K562 (cell line): ENCODE results near the gene CELA3A. TPM values are rescaled to one million over a fixed set of nuclear protein-coding genes. Genes with fewer than 3 reads are reported as not detected.
"Not testable (repeated sequence)": the region's sequence is repeated elsewhere in the genome, so short reads cannot be mapped to it uniquely, and the experiment has no call there.

Experiments
- ATAC-seq: fragments of 200-7000 bp; cut with Tn5 transposase; 3 replicates; pipeline ENCODE4 v1.9.1; 2020; ENCODE audit warnings: moderate library complexity
- BruUV-seq: library from RNA; stranded (reverse); fragments of 400-500 nt; replicated peaks from 2 replicates; lab custom pipeline; 2021; lab: Mats Ljungman, UMichigan
- CTCF ChIA-PET: fragments of 300-600 bp; formaldehyde crosslinking; extraction: SDS; loops from one replicate; lab custom pipeline; 2021; ENCODE audit warnings: low intra/inter-chr PET ratio; lab: Yijun Ruan, JAX
- POLR2A ChIA-PET: fragments of 300-600, 350-650 bp; sonication (Branson Sonifier 250); formaldehyde crosslinking; extraction: SDS; loops from one replicate; lab custom pipeline; 2021; ENCODE audit warnings: antibody characterized with exemption, inconsistent platforms; lab: Yijun Ruan, JAX
- DNase-seq, 4 experiments: peaks; one replicate each; pipeline versions ENCODE4 v3.0.0 to v3.0.0-alpha.2; 2011 to 2018; ENCODE audit warnings: low spot score in 3 of 4, mixed read lengths in 3 of 4; ENCODE audit errors: extremely low read depth in 1 of 4
- FAIRE-seq: peaks from 2 replicates; lab custom pipeline; 2011; peaks lifted over from hg19 to GRCh38; lab: Jason Lieb, UNC
- H2AFZ ChIP-seq: 2 replicates; pipeline ENCODE4 v1.6.0; 2011; ENCODE audit warnings: low read depth, low read length, control low read depth, inconsistent platforms
- H3K27ac ChIP-seq: fragments of 200-600 bp; 3 replicates; pipeline ENCODE4 v1.8.0; 2011; ENCODE audit warnings: low read depth, mild to moderate bottlenecking, control low read depth, inconsistent platforms, low read length, moderate library complexity, mixed read lengths; ENCODE audit errors: extremely low read depth
- H3K27me3 ChIP-seq, 2 experiments: fragments of 300-600 bp in 1 of 2; 2 replicates in 1 of 2; 3 replicates in 1 of 2; pipeline versions ENCODE4 v1.6.0 to v1.8.0; 2011; ENCODE audit warnings: inconsistent platforms in 2 of 2, low read length in 2 of 2, mild to moderate bottlenecking in 1 of 2, mixed read lengths in 1 of 2, moderate library complexity in 1 of 2; ENCODE audit not compliant: control insufficient read depth in 2 of 2, insufficient read depth in 2 of 2
- H3K36me3 ChIP-seq: fragments of 300-600 bp; 3 replicates; pipeline ENCODE4 v1.8.0; 2011; ENCODE audit warnings: mild to moderate bottlenecking, low read length, inconsistent platforms; ENCODE audit not compliant: control insufficient read depth, insufficient read depth
- H3K4me1 ChIP-seq, 2 experiments: fragments of 200-600 bp in 1 of 2; replicated peaks in 1 of 2; 2 replicates in 1 of 2; 3 replicates in 1 of 2; pipeline versions ENCODE4 v1.5.1 to v1.8.0; 2011; ENCODE audit warnings: inconsistent platforms in 2 of 2, low read length in 2 of 2, mild to moderate bottlenecking in 1 of 2, mixed read lengths in 1 of 2, moderate library complexity in 1 of 2; ENCODE audit not compliant: control insufficient read depth in 2 of 2, insufficient read depth in 2 of 2
- H3K4me2 ChIP-seq: 2 replicates; pipeline ENCODE4 v1.6.1; 2011; ENCODE audit warnings: low read length, control low read depth, inconsistent platforms, mixed read lengths; ENCODE audit not compliant: insufficient read depth
- H3K4me3 ChIP-seq: fragments of 200-600 bp; sonication (generic), shearing (Covaris generic); 2 replicates; pipeline ENCODE4 v1.5.1; 2016; ENCODE audit warnings: control low read depth, inconsistent platforms
- H3K79me2 ChIP-seq: fragments of 200-600 bp; 3 replicates; pipeline ENCODE4 v1.8.0; 2011; ENCODE audit warnings: low read length, inconsistent platforms; ENCODE audit not compliant: control insufficient read depth, insufficient read depth
- H3K9ac ChIP-seq, 2 experiments: 2 replicates each; pipeline versions ENCODE4 v1.6.0 to v1.6.1; 2011; ENCODE audit warnings: low read depth in 2 of 2, low read length in 2 of 2, control low read depth in 1 of 2, inconsistent platforms in 1 of 2, mild to moderate bottlenecking in 1 of 2, mixed read lengths in 1 of 2; ENCODE audit not compliant: insufficient read depth in 1 of 2
- H3K9me1 ChIP-seq: one replicate; pipeline ENCODE4 v1.6.0; 2011; ENCODE audit warnings: inconsistent platforms, mild to moderate bottlenecking, low read length, moderate library complexity; ENCODE audit not compliant: control insufficient read depth, insufficient read depth
- H3K9me3 ChIP-seq: replicated peaks from 2 replicates; pipeline ENCODE4 v1.5.1; 2011; ENCODE audit warnings: low read depth, low read length, inconsistent platforms; ENCODE audit not compliant: control insufficient read depth, insufficient read depth
- H4K20me1 ChIP-seq: replicated peaks from 2 replicates; pipeline ENCODE4 v1.6.1; 2011; ENCODE audit warnings: low read length, inconsistent platforms, mixed read lengths; ENCODE audit not compliant: control insufficient read depth, insufficient read depth
- ARID1B ChIP-seq: fragments of 450-650 bp; IDR thresholded peaks from 2 replicates; pipeline ENCODE4 v1.6.1; 2016; ENCODE audit warnings: antibody characterized with exemption, mild to moderate bottlenecking, inconsistent platforms
- CBFA2T2 ChIP-seq: fragments of 450-650 bp; conservative IDR thresholded peaks from 2 replicates; pipeline ENCODE4 v1.6.1; 2017; ENCODE audit warnings: mild to moderate bottlenecking
- CBFA2T3 ChIP-seq: fragments of 450-650 bp; IDR thresholded peaks from 2 replicates; pipeline ENCODE4 v1.6.1; 2017
- CTBP1 ChIP-seq: fragments of 450-650 bp; IDR thresholded peaks from 2 replicates; pipeline ENCODE4 v1.6.1; 2016; ENCODE audit warnings: borderline replicate concordance
- FOXA3 ChIP-seq, 2 experiments: fragments of 450-650 bp in 1 of 2; sonication (generic) in 1 of 2; formaldehyde crosslinking; IDR thresholded peaks in 1 of 2; conservative IDR thresholded peaks in 1 of 2; 2 replicates each; pipeline versions ENCODE4 v1.4.0 to v1.8.0; 2020 to 2022; ENCODE audit warnings: mild to moderate bottlenecking in 2 of 2, missing genetic modification reagents in 1 of 2
- HDAC1 ChIP-seq, 2 experiments: fragments of 450-650 bp; IDR thresholded peaks; 2 replicates each; pipeline ENCODE4 v1.6.1; 2016 to 2017; ENCODE audit warnings: inconsistent platforms in 1 of 2, mild to moderate bottlenecking in 1 of 2, moderate library complexity in 1 of 2
- KDM1A ChIP-seq, 2 experiments: fragments of 450-650 bp; IDR thresholded peaks; 2 replicates each; pipeline ENCODE4 v1.6.1; 2016; ENCODE audit warnings: mild to moderate bottlenecking in 2 of 2
- KLF16 ChIP-seq: IDR thresholded peaks from 2 replicates; pipeline ENCODE4 v1.6.1; 2016; ENCODE audit warnings: antibody characterized with exemption
- MAZ ChIP-seq, 2 experiments: fragments of 450-650 bp in 1 of 2; sonication (generic) in 1 of 2; formaldehyde crosslinking; IDR thresholded peaks in 1 of 2; conservative IDR thresholded peaks in 1 of 2; 2 replicates each; pipeline versions ENCODE4 v1.4.0 to v1.5.0; 2020; ENCODE audit warnings: mild to moderate bottlenecking in 1 of 2, missing genetic modification reagents in 1 of 2
- MEF2A ChIP-seq: IDR thresholded peaks from 2 replicates; pipeline ENCODE4 v1.6.1; 2011; ENCODE audit warnings: low read depth, mild to moderate bottlenecking, low read length, moderate library complexity; ENCODE audit not compliant: control insufficient read depth
- MEF2D ChIP-seq: conservative IDR thresholded peaks from 2 replicates; pipeline ENCODE4 v1.6.1; 2016; ENCODE audit warnings: low read depth, missing genetic modification characterization, missing compliant biosample characterization
- MEIS2 ChIP-seq: fragments of 450-650 bp; IDR thresholded peaks from 2 replicates; pipeline ENCODE4 v1.6.1; 2014; ENCODE audit warnings: mild to moderate bottlenecking; ENCODE audit not compliant: partially characterized antibody
- MTA2 ChIP-seq: fragments of 450-650 bp; IDR thresholded peaks from 2 replicates; pipeline ENCODE4 v1.6.1; 2016; ENCODE audit warnings: low read depth
- NCOR1 ChIP-seq: fragments of 450-650 bp; IDR thresholded peaks from 2 replicates; pipeline ENCODE4 v1.6.1; 2016; ENCODE audit warnings: mild to moderate bottlenecking, moderate library complexity
- NR2C2 ChIP-seq, 2 experiments: fragments of 200-800 bp in 1 of 2; sonication (Bioruptor generic) in 1 of 2; sonication (generic) in 1 of 2; formaldehyde crosslinking in 1 of 2; IDR thresholded peaks; 2 replicates each; pipeline versions ENCODE4 v1.6.1 to v1.8.0; 2016 to 2022; ENCODE audit warnings: mild to moderate bottlenecking in 1 of 2, missing compliant biosample characterization in 1 of 2, missing genetic modification characterization in 1 of 2, missing genetic modification reagents in 1 of 2
- RCOR1 ChIP-seq, 2 experiments: IDR thresholded peaks; 2 replicates each; pipeline ENCODE4 v1.6.1; 2012; ENCODE audit warnings: low read depth in 2 of 2, low read length in 2 of 2, borderline replicate concordance in 1 of 2, improper control_type of control experiment in 1 of 2
- SOX6 ChIP-seq: fragments of 450-650 bp; IDR thresholded peaks from 2 replicates; pipeline ENCODE4 v1.6.1; 2014; ENCODE audit warnings: mild to moderate bottlenecking
- TAL1 ChIP-seq: fragments of 450-650 bp; IDR thresholded peaks from 2 replicates; pipeline ENCODE4 v1.6.1; 2016; ENCODE audit warnings: mild to moderate bottlenecking
- TCF3 ChIP-seq: sonication (generic); formaldehyde crosslinking; IDR thresholded peaks from 2 replicates; pipeline ENCODE4 v1.4.0; 2020; ENCODE audit warnings: mild to moderate bottlenecking, missing genetic modification reagents
- TEAD4 ChIP-seq, 2 experiments: sonication (generic) in 1 of 2; formaldehyde crosslinking in 1 of 2; IDR thresholded peaks; 2 replicates each; pipeline versions ENCODE4 v1.6.1 to v1.8.0; 2012 to 2022; ENCODE audit warnings: borderline replicate concordance in 1 of 2, inconsistent platforms in 1 of 2, low read length in 1 of 2, mild to moderate bottlenecking in 1 of 2, missing genetic modification reagents in 1 of 2
- VEZF1 ChIP-seq: fragments of 200-800 bp; sonication (Bioruptor generic); IDR thresholded peaks from 2 replicates; pipeline ENCODE4 v1.6.1; 2017; ENCODE audit warnings: missing genetic modification characterization, missing compliant biosample characterization
- WGBS: fragments of 100-300 bp; shearing (Covaris generic); methylation state at CpG from one replicate; pipeline ENCODE4 v1.1.6; 2016; ENCODE audit warnings: low coverage, mixed read lengths; ENCODE audit not compliant: insufficient coverage; ENCODE audit errors: missing lambda C conversion rate; 5-methylcytosine and 5-hydroxymethylcytosine counted together
- in situ Hi-C: fragments of 300-500 bp; cut with MboI; formaldehyde crosslinking; loops from 4 replicates; pipeline ENCODE4 v1.15.0; 2018; ENCODE audit warnings: inconsistent platforms, mixed read lengths
- intact Hi-C: fragments of 100-400 bp; cut with micrococcal nuclease; formaldehyde crosslinking; loops from 2 replicates; pipeline ENCODE4 v1.14.2; 2022
- polyA plus RNA-seq, 8 experiments: library from polyadenylated mRNA; depleted of rRNA in 4 of 8; stranded (reverse) in 5 of 8; unstranded in 3 of 8; fragments of >200 nt; fragmentation: Nextera tagmentation in 2 of 8; fragmentation: Illumina TruSeq in 1 of 8; extraction: Ambion mirVana in 2 of 8; extraction: Trizol in 1 of 8; gene quantifications; 2 replicates each; pipeline versions ENCODE4 v1.2.1 to v1.2.3, GENCODE V29; 2011 to 2014; ENCODE audit warnings: inconsistent platforms in 1 of 8, missing spikeins in 1 of 8
- total RNA-seq, 7 experiments: library from RNA; depleted of rRNA in 6 of 7; stranded (reverse); fragments of >200 nt in 6 of 7; fragmentation: Illumina TruSeq in 2 of 7; extraction: Trizol in 2 of 7; gene quantifications; 2 replicates each; pipeline versions ENCODE4 v1.2.1 to v1.2.3, GENCODE V29; 2011 to 2021; ENCODE audit warnings: low replicate concordance in 1 of 7
- TF ChIP-seq, protein P1 (sequence below): fragments of 450-650 bp; IDR thresholded peaks from 2 replicates; pipeline ENCODE4 v1.6.1; 2016; ENCODE audit warnings: low read depth, mild to moderate bottlenecking, moderate library complexity

Gene CELA3A
- total and polyA plus RNA-seq, 9 of the 15 experiments (the other 6 are each of a cell fraction or from before 2014, with no cell fraction given), result 5.4 TPM; not detected in 8

DNA sequence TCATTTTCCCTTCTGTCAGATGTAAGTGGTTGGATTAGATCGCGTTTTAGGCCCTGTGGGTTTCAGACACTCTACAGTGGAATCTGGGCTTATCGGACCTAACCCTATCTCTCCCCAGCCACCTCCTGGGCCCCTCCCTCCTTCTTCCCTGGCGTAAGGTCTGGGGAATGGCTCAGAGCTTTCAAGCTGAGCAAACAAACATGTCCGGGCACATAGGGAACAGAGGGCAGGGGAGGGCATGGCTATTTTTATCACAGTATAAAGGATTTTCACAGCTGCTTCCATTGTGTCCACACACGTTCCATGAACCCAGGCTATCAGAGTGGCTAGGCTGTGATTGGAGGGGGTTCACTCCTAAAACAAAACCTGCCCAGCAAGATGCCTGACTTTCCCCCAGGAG is 26.8 kb upstream of the CELA3A start:
- H3K27ac ChIP-seq; H3K79me2 ChIP-seq; H3K36me3 ChIP-seq; H2AFZ ChIP-seq; H3K4me3 ChIP-seq; H3K9me1 ChIP-seq; intact Hi-C loops; in situ Hi-C loops; H3K9me3 ChIP-seq; H3K4me1 ChIP-seq; H3K9ac ChIP-seq; H3K4me2 ChIP-seq; BruUV-seq; H4K20me1 ChIP-seq; TF ChIP-seq TEAD4 (CRISPR knock-in tag; IDR thresholded peaks at IDR 0.05; ENCODE audit: borderline replicate concordance); NR2C2 (CRISPR knock-in tag; IDR thresholded peaks at IDR 0.05): not testable (repeated sequence)
- H3K27me3 ChIP-seq, result peaks cover 6 to 40% of the 10 kb centered on the region in 2 experiments; a peak in 4 of 5 replicates
- 0% methylated on average over 5 of the region's 6 CpGs for WGBS
- CTCF ChIA-PET, result interaction anchor here (0.5 kb wide), 1 partner anchor 112 kb away, joined by 3 read pairs; no protein-coding TSS in a partner anchor
- ATAC-seq (peak; percentile 83), DNase-seq (peak in 3 of 4 experiments; percentile 49 to 54 (median 52))
- 0 out of 4 replicates have a peak, but pooled peaks of 1 of the 2 experiments have one; percentile 30 for TF ChIP-seq MAZ (CRISPR knock-in tag; conservative IDR thresholded peaks at IDR 0.05 in 1 of 2, IDR thresholded peaks at IDR 0.05 in 1 of 2)
- peak; percentile 56 for TF ChIP-seq NCOR1
- TF ChIP-seq TCF3 (CRISPR knock-in tag), result peak; percentile 71
- TF ChIP-seq KDM1A (IDR thresholded peaks at IDR 0.05), result peak; percentile 72 to 79
- peak; percentile 26 for TF ChIP-seq MEIS2
- TF ChIP-seq TAL1, result peak; percentile 60
- TF ChIP-seq KLF16, result peak; percentile 57; the same call in 1 of the 2 replicates
- TF ChIP-seq MEF2D (tag), result peak; percentile 67; the same call in 1 of the 2 replicates
- TF ChIP-seq CBFA2T3, result peak; percentile 76
- peak; percentile 72 for TF ChIP-seq VEZF1 (CRISPR knock-in tag)
- TF ChIP-seq CTBP1, result peak; percentile 37; the same call in 1 of the 2 replicates
- peak; percentile 59 for TF ChIP-seq MEF2A
- TF ChIP-seq FOXA3 (CRISPR knock-in tag; conservative IDR thresholded peaks at IDR 0.05 in 1 of 2, IDR thresholded peaks at IDR 0.05 in 1 of 2), result peak; percentile 78 to 89
- TF ChIP-seq, protein P1, sequence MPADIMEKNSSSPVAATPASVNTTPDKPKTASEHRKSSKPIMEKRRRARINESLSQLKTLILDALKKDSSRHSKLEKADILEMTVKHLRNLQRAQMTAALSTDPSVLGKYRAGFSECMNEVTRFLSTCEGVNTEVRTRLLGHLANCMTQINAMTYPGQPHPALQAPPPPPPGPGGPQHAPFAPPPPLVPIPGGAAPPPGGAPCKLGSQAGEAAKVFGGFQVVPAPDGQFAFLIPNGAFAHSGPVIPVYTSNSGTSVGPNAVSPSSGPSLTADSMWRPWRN, result peak; percentile 57; the same call in 1 of the 2 replicates
- peak; percentile 60; the same call in 1 of the 2 replicates for TF ChIP-seq TEAD4 (IDR thresholded peaks at IDR 0.05; ENCODE audit: low read length)
- TF ChIP-seq NR2C2 (tag; IDR thresholded peaks at IDR 0.05), result 0 out of 2 replicates have a peak, but pooled peaks have one; percentile 22
- TF ChIP-seq MTA2, result peak; percentile 25; the same call in 1 of the 2 replicates
- TF ChIP-seq CBFA2T2, result peak; percentile 75
- TF ChIP-seq RCOR1 (IDR thresholded peaks at IDR 0.05; ENCODE audit: borderline replicate concordance in 1 of 2, low read depth in 2 of 2, low read length in 2 of 2), result peak in 1 of 2 experiments; percentile 88; a peak in 2 of 4 replicates
- 0 out of 4 replicates have a peak, but pooled peaks of 1 of the 2 experiments have one; percentile 29 for TF ChIP-seq HDAC1 (IDR thresholded peaks at IDR 0.05)
- TF ChIP-seq SOX6, result peak; percentile 23; the same call in 1 of the 2 replicates
- TF ChIP-seq ARID1B, result peak; percentile 64
- TF ChIP-seq, all 486 proteins: peak for 22; not testable (repeated sequence) for 464
- FAIRE-seq, POLR2A ChIA-PET: not testable (repeated sequence)
